HEK293 (cell line): ENCODE data around the gene TANK.

Experiments used
- ATF2 ChIP-seq: fragments of 450-650 bp; formaldehyde crosslinking; IDR thresholded peaks from 2 replicates; pipeline ENCODE4 v1.5.1; 2016; ENCODE audit warnings: missing biosample characterization, missing genetic modification characterization, low read depth
- CTCF ChIP-seq: fragments of 450-650 bp; formaldehyde crosslinking; IDR thresholded peaks from 2 replicates; pipeline ENCODE4 v1.5.1; 2016; ENCODE audit warnings: missing biosample characterization, missing genetic modification characterization
- GLI4 ChIP-seq: fragments of 450-650 bp; formaldehyde crosslinking; IDR thresholded peaks from 2 replicates; pipeline ENCODE4 v1.5.1; 2016; ENCODE audit warnings: missing biosample characterization, missing genetic modification characterization
- INSM2 ChIP-seq: fragments of 450-650 bp; formaldehyde crosslinking; IDR thresholded peaks from 2 replicates; pipeline ENCODE4 v1.5.1; 2016; ENCODE audit warnings: missing biosample characterization, missing genetic modification characterization
- KLF16 ChIP-seq: fragments of 450-650 bp; formaldehyde crosslinking; IDR thresholded peaks from 2 replicates; pipeline ENCODE4 v1.5.1; 2017; ENCODE audit warnings: missing biosample characterization, missing genetic modification characterization
- PRDM6 ChIP-seq: fragments of 450-650 bp; formaldehyde crosslinking; IDR thresholded peaks from 2 replicates; pipeline ENCODE4 v1.5.1; 2017; ENCODE audit warnings: missing biosample characterization, missing genetic modification characterization
- SALL2 ChIP-seq: fragments of 450-650 bp; formaldehyde crosslinking; IDR thresholded peaks from 2 replicates; pipeline ENCODE4 v1.5.0; 2017; ENCODE audit warnings: missing biosample characterization, mild to moderate bottlenecking, missing genetic modification characterization, borderline replicate concordance
- ZBTB1 ChIP-seq: fragments of 450-650 bp; formaldehyde crosslinking; IDR thresholded peaks from 2 replicates; pipeline ENCODE4 v1.5.1; 2016; ENCODE audit warnings: missing biosample characterization, missing genetic modification characterization
- ZNF140 ChIP-seq: fragments of 450-650 bp; formaldehyde crosslinking; IDR thresholded peaks from 2 replicates; pipeline ENCODE4 v1.5.1; 2016; ENCODE audit warnings: missing biosample characterization, missing genetic modification characterization
- ZNF423 ChIP-seq: fragments of 450-650 bp; formaldehyde crosslinking; IDR thresholded peaks from 2 replicates; pipeline ENCODE4 v1.5.1; 2016; ENCODE audit warnings: missing biosample characterization, missing genetic modification characterization
- ZNF510 ChIP-seq: fragments of 450-650 bp; formaldehyde crosslinking; IDR thresholded peaks from 2 replicates; pipeline ENCODE4 v1.5.1; 2018; ENCODE audit warnings: mild to moderate bottlenecking, missing genetic modification characterization, missing biosample characterization; ENCODE audit not compliant: insufficient replicate concordance
- ZNF549 ChIP-seq: fragments of 450-650 bp; IDR thresholded peaks from 2 replicates; pipeline ENCODE4 v1.5.1; 2018; ENCODE audit warnings: missing biosample characterization, missing genetic modification characterization, mild to moderate bottlenecking, inconsistent platforms, moderate library complexity
- ZNF670 ChIP-seq: fragments of 450-650 bp; formaldehyde crosslinking; IDR thresholded peaks from 2 replicates; pipeline ENCODE4 v1.5.1; 2016; ENCODE audit warnings: missing biosample characterization, missing genetic modification characterization, low read depth
- ZSCAN18 ChIP-seq: fragments of 450-650 bp; formaldehyde crosslinking; IDR thresholded peaks from 2 replicates; pipeline ENCODE4 v1.5.1; 2016; ENCODE audit warnings: missing biosample characterization, missing genetic modification characterization

GRCh38 chr2:161239326-161240109 is 79.3 kb downstream of the TANK start:
- TF ChIP-seq INSM2 (tag by site-specific recombination), result no peak
- no peak for TF ChIP-seq ZNF670 (tag by site-specific recombination)
- no peak for TF ChIP-seq CTCF (tag by site-specific recombination)
- TF ChIP-seq SALL2, result no peak
- no peak for TF ChIP-seq ZNF549
- TF ChIP-seq ZNF140, result no peak
- no peak for TF ChIP-seq ZNF423 (tag by site-specific recombination)
- 0 out of 2 replicates have a peak, but pooled peaks have one; percentile 12 for TF ChIP-seq PRDM6
- TF ChIP-seq ATF2, result no peak
- TF ChIP-seq KLF16, result no peak
- TF ChIP-seq GLI4, result no peak
- TF ChIP-seq ZBTB1 (tag by site-specific recombination), result no peak
- no peak for TF ChIP-seq ZSCAN18 (tag by site-specific recombination)
- TF ChIP-seq ZNF510 (tag by site-specific recombination), result no peak
